ENCODE results near the gene ALDH1L2. TPM values are rescaled to one million over a fixed set of nuclear protein-coding genes. Genes with fewer than 3 reads are reported as not detected.
A peak's percentile ranks its signal among the peaks of the same experiment; 100 is the strongest.
"Not testable (repeated sequence)": the region's sequence is repeated elsewhere in the genome, so short reads cannot be mapped to it uniquely, and the experiment has no call there.

The ALDH1L2 gene
- total RNA-seq, 3 donors from 2014 or later = 0.29 to 0.81 (median 0.35) TPM

- Mint-ChIP-seq H3K27me3 (ENCODE audit: low read depth) (peaks cover 17% of the 10 kb centered on the region), H3K9me3 (peaks cover 7% of the 10 kb centered on the region), H3K36me3 (ENCODE audit: insufficient read depth) (peaks cover 3% of the 10 kb centered on the region), H3K4me1 (ENCODE audit: low read depth) (no peaks in the 10 kb centered on the region), H3K4me3 (no peak overlapping the region)
- no peak for ATAC-seq
- DNase-seq = no peak
These were observed 15.1 kb upstream of the ALDH1L2 start for GRCh38 chr12:105099356-105099755.

DNA sequence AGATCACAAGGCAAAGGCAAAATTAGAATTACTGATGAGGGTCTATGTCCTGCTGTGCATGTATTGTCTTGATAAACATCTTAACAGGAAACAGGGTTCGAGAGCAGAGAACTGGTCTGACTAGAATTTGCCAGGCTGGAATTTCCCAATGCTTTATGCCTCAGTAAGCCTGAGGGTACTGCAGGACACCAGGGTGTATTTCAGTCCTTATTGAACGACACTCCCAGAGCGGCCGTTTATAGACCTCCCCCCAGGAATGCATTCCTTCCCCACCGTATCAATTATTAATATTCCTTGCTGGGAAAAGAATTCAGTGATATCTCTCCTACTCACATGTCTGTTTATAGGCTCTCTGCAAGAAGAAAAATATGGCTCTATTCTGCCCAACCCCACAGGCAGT is 11.1 kb upstream of the ALDH1L2 start:
- H3K4me1 Mint-ChIP-seq (ENCODE audit: low read depth); H3K36me3 Mint-ChIP-seq (ENCODE audit: insufficient read depth); DNase-seq; H3K9me3 Mint-ChIP-seq; H3K4me3 Mint-ChIP-seq; ATAC-seq; H3K27me3 Mint-ChIP-seq (ENCODE audit: low read depth): not testable (repeated sequence)

DNA sequence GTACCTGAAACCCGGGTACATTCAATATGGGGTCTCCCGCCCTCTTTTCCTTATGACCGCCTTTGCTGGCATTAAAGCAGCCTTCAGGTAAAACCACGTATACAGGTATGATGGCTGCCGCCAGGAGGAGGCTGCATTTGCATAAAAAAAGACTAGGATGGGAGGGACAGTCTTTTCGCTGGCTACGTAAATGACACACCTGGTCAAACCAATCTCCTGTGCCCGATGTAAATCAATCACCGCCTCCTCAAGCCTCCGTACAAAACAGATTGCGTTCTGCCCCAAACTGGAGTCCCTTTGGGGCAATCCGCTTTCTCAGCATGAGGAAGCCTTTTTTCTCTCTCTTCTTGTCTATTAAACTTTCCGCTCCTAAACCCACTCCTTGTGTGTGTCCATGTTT is 8.1 kb upstream of the ALDH1L2 start:
- peaks cover 7% of the 10 kb centered on the region for H3K9me3 Mint-ChIP-seq
- H3K36me3 Mint-ChIP-seq (ENCODE audit: insufficient read depth) = peaks cover 3% of the 10 kb centered on the region
- H3K27me3 Mint-ChIP-seq (ENCODE audit: low read depth) = peaks cover 8% of the 10 kb centered on the region
- H3K4me1 Mint-ChIP-seq (ENCODE audit: low read depth) = no peaks in the 10 kb centered on the region
- ATAC-seq (no peak), DNase-seq (no peak)
- H3K4me3 Mint-ChIP-seq = no peak overlapping the region

GRCh38 chr12:105091476-105092206 is 7.4 kb upstream of the ALDH1L2 start:
- no peak for DNase-seq
- Mint-ChIP-seq H3K9me3 (peaks cover 7% of the 10 kb centered on the region), H3K4me3 (no peak overlapping the region), H3K36me3 (ENCODE audit: insufficient read depth) (peaks cover 3% of the 10 kb centered on the region), H3K4me1 (ENCODE audit: low read depth) (no peaks in the 10 kb centered on the region), H3K27me3 (ENCODE audit: low read depth) (peaks cover 8% of the 10 kb centered on the region)
- no peak for ATAC-seq

GRCh38 chr12:105090361-105090760 is 6.1 kb upstream of the ALDH1L2 start:
- peaks cover 12% of the 10 kb centered on the region for H3K27me3 Mint-ChIP-seq (ENCODE audit: low read depth)

GRCh38 chr12:105089817-105090216 is 5.6 kb upstream of the ALDH1L2 start:
- Mint-ChIP-seq H3K27me3 (ENCODE audit: low read depth) (peaks cover 14% of the 10 kb centered on the region), H3K36me3 (ENCODE audit: insufficient read depth) (no peaks in the 10 kb centered on the region), H3K4me1 (ENCODE audit: low read depth) (no peaks in the 10 kb centered on the region), H3K9me3 (peaks cover 5% of the 10 kb centered on the region), H3K4me3 (no peak overlapping the region)
- DNase-seq (no peak), ATAC-seq (no peak)

More at GRCh38 chr12:105090361-105090760, 6.1 kb upstream of the ALDH1L2 start:
- no peaks in the 10 kb centered on the region for H3K36me3 Mint-ChIP-seq (ENCODE audit: insufficient read depth)
- peaks cover 5% of the 10 kb centered on the region for H3K9me3 Mint-ChIP-seq
- no peaks in the 10 kb centered on the region for H3K4me1 Mint-ChIP-seq (ENCODE audit: low read depth)
- ATAC-seq (no peak), DNase-seq (no peak)
- H3K4me3 Mint-ChIP-seq = no peak overlapping the region

- Mint-ChIP-seq H3K4me3 (peak overlapping the region; percentile 2), H3K9me3 (peaks cover 5% of the 10 kb centered on the region), H3K27me3 (ENCODE audit: low read depth) (peaks cover 28% of the 10 kb centered on the region), H3K4me1 (ENCODE audit: low read depth) (peaks cover 7% of the 10 kb centered on the region), H3K36me3 (ENCODE audit: insufficient read depth) (no peaks in the 10 kb centered on the region)
- ATAC-seq (no peak), DNase-seq (no peak)
These were observed 1.2 kb upstream of the ALDH1L2 start for GRCh38 chr12:105085501-105085900.

GRCh38 chr12:105083551-105084105 is 630 bp downstream of the ALDH1L2 start:
- DNase-seq = no peak
- H3K4me1 Mint-ChIP-seq (ENCODE audit: low read depth) = peaks cover 7% of the 10 kb centered on the region
- peak; percentile 14 to 27 for ATAC-seq
- peaks cover 30% of the 10 kb centered on the region for H3K27me3 Mint-ChIP-seq (ENCODE audit: low read depth)
- no peaks in the 10 kb centered on the region for H3K36me3 Mint-ChIP-seq (ENCODE audit: insufficient read depth)
- peak overlapping the region; percentile 74 for H3K4me3 Mint-ChIP-seq
- peaks cover 5% of the 10 kb centered on the region for H3K9me3 Mint-ChIP-seq

DNA sequence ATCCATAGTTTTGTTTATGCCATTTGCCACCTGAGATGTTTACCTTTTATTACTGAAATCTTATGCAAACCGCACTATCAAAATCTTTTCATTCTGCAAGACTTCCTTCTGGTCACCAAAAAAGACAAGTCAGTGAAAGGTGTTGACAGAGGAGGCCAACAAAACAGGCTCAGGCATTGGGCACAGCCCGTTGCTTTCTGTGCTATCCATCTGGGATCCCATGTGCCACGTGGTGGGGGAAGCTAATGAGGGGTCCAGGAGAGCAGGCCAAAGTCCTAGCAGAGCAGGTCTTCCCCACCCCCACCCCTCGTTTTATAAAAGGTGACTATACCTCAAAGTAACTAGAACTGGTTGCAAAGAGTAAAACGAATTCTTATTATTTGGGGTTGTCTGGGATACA is 1.2 kb downstream of the ALDH1L2 start:
- Mint-ChIP-seq H3K36me3 (ENCODE audit: insufficient read depth) (no peaks in the 10 kb centered on the region), H3K4me3 (no peak overlapping the region), H3K4me1 (ENCODE audit: low read depth) (peaks cover 7% of the 10 kb centered on the region), H3K9me3 (peaks cover 5% of the 10 kb centered on the region), H3K27me3 (ENCODE audit: low read depth) (peaks cover 31% of the 10 kb centered on the region)
- DNase-seq (no peak), ATAC-seq (no peak)

- Mint-ChIP-seq H3K9me3 (no peaks in the 10 kb centered on the region), H3K4me3 (no peak overlapping the region)
- ATAC-seq = no peak
These were observed 5.3 kb downstream of the ALDH1L2 start for GRCh38 chr12:105078712-105079570.

DNA sequence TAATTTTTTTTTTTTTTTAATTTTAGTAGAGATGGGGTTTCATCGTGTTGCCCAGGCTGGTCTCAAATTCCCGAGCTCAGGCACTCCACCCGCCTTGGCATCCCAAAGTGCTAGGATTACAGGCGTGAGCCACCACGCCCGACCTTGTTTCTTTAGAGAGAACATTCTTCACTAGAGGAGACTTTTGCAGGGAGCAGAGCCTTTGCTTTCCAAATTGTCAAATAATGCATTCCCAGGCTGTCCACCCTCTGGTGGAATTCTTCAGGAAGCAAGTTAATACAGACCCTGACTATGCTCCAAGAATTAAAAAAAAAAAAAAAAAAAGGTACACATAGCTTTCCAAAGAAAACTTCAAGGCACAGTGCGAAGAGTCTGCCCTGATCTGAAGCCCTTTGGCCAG is 6.8 kb downstream of the ALDH1L2 start:
- Mint-ChIP-seq H3K4me1 (ENCODE audit: low read depth) (no peaks in the 10 kb centered on the region), H3K9me3 (no peaks in the 10 kb centered on the region), H3K36me3 (ENCODE audit: insufficient read depth) (no peaks in the 10 kb centered on the region), H3K4me3 (no peak overlapping the region), H3K27me3 (ENCODE audit: low read depth) (peaks cover 9% of the 10 kb centered on the region)
- DNase-seq = no peak
- no peak for ATAC-seq

More at GRCh38 chr12:105078712-105079570, 5.3 kb downstream of the ALDH1L2 start:
- peaks cover 5% of the 10 kb centered on the region for H3K4me1 Mint-ChIP-seq (ENCODE audit: low read depth)
- H3K36me3 Mint-ChIP-seq (ENCODE audit: insufficient read depth) = no peaks in the 10 kb centered on the region
- DNase-seq = no peak
- peaks cover 22% of the 10 kb centered on the region for H3K27me3 Mint-ChIP-seq (ENCODE audit: low read depth)

DNA sequence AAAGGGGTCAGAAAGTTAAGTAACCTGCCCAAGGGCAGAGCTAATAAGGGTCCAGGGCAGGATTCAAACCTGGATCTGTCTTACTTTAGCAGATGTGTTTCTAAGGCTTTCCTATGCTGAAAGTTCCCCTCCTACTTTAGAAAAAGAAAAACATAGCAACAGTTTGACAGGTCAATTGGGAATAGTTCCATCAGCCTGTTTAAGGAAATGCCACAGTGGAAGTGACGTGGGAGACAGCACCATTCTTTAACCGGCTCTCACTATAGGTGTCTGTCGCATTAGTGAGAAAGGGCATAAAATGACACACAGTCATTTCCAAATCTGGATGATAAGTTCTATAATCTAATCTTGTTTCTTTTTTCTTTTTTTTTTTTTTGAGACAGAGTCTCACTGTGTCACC is 7.3 kb downstream of the ALDH1L2 start:
- H3K4me1 Mint-ChIP-seq (ENCODE audit: low read depth) = no peaks in the 10 kb centered on the region
- no peaks in the 10 kb centered on the region for H3K9me3 Mint-ChIP-seq
- H3K4me3 Mint-ChIP-seq = no peak overlapping the region
- no peak for ATAC-seq
- peaks cover 5% of the 10 kb centered on the region for H3K27me3 Mint-ChIP-seq (ENCODE audit: low read depth)
- no peak for DNase-seq
- H3K36me3 Mint-ChIP-seq (ENCODE audit: insufficient read depth) = no peaks in the 10 kb centered on the region

GRCh38 chr12:105076098-105076497 is 8.2 kb downstream of the ALDH1L2 start:
- no peaks in the 10 kb centered on the region for H3K9me3 Mint-ChIP-seq
- peaks cover 2% of the 10 kb centered on the region for H3K27me3 Mint-ChIP-seq (ENCODE audit: low read depth)
- H3K36me3 Mint-ChIP-seq (ENCODE audit: insufficient read depth) = no peaks in the 10 kb centered on the region
- ATAC-seq = no peak
- DNase-seq = no peak
- no peaks in the 10 kb centered on the region for H3K4me1 Mint-ChIP-seq (ENCODE audit: low read depth)
- H3K4me3 Mint-ChIP-seq = no peak overlapping the region

DNA sequence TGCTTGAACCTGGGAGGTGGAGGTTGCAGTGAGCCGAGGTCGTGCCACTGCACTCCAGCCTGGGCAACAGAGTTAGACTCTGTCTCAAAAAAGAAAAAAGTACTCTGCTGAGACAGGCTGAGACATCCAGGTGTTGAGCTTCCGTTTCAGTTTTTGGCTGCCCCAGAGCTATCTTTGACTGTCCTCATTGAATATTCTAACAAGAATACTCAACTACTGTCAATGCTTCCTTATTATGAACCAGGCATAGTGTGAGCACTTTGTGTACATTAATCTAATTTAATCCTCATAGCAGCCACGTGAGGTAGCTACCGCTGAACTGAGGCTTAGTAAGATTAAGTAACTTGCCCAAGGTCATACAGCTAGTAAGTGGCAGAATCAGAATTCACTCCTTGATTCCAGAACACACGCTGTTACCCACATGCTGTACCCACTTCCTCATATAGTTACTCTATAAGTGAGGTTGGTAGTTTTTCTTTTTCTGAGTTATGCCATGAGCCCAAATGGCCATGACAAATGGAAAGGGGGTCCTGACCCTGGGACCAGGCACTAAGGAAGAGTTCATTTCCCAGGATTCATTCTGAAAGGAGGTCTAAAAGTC is 11.3 kb downstream of the ALDH1L2 start:
- H3K36me3 Mint-ChIP-seq (ENCODE audit: insufficient read depth) = no peaks in the 10 kb centered on the region
- no peaks in the 10 kb centered on the region for H3K4me1 Mint-ChIP-seq (ENCODE audit: low read depth)
- H3K4me3 Mint-ChIP-seq = no peak overlapping the region
- H3K9me3 Mint-ChIP-seq = no peaks in the 10 kb centered on the region
- H3K27me3 Mint-ChIP-seq (ENCODE audit: low read depth) = no peaks in the 10 kb centered on the region
- no peak for ATAC-seq
- DNase-seq = no peak

Data from activated T-cell treated with anti-CD3 and anti-CD28 coated beads, Interleukin-2, amount 50 U/mL, for 4 hours (primary cell).